Measurements from ENCODE around the gene SLC7A14.
A peak's percentile ranks its signal among the peaks of the same experiment; 100 is the strongest.

SLC7A14 gene

GRCh38 chr3:170534227-170534626 lies 51.6 kb downstream of the SLC7A14 start:
- no peak for DNase-seq (ENCODE audit: low spot score)

GRCh38 chr3:170532573-170532972 lies 53.3 kb downstream of the SLC7A14 start:
- DNase-seq (ENCODE audit: low spot score), result no peak

- DNase-seq (ENCODE audit: low spot score), result no peak
Observed at GRCh38 chr3:170531657-170532335, 54.1 kb downstream of the SLC7A14 start.

- DNase-seq (ENCODE audit: low spot score), result no peak
Observed at GRCh38 chr3:170531054-170531453, 54.8 kb downstream of the SLC7A14 start.

- DNase-seq (ENCODE audit: low spot score), result no peak
Observed at GRCh38 chr3:170529912-170530311, 56.0 kb downstream of the SLC7A14 start.

GRCh38 chr3:170529346-170529745 lies 56.5 kb downstream of the SLC7A14 start:
- DNase-seq (ENCODE audit: low spot score), result no peak

GRCh38 chr3:170528726-170529125 lies 57.1 kb downstream of the SLC7A14 start:
- DNase-seq (ENCODE audit: low spot score), result no peak

GRCh38 chr3:170524073-170524472 lies 61.8 kb downstream of the SLC7A14 start:
- DNase-seq (ENCODE audit: low spot score), result no peak

GRCh38 chr3:170523248-170523647 lies 62.6 kb downstream of the SLC7A14 start:
- DNase-seq (ENCODE audit: low spot score), result no peak

- DNase-seq (ENCODE audit: low spot score), result no peak
Observed at GRCh38 chr3:170522201-170522600, 63.7 kb downstream of the SLC7A14 start.

GRCh38 chr3:170520996-170521395 lies 64.9 kb downstream of the SLC7A14 start:
- no peak for DNase-seq (ENCODE audit: low spot score)

- DNase-seq (ENCODE audit: low spot score), result no peak
Observed at GRCh38 chr3:170517242-170517945, 68.5 kb downstream of the SLC7A14 start.

- DNase-seq (ENCODE audit: low spot score), result no peak
Observed at GRCh38 chr3:170513642-170514041, 72.2 kb downstream of the SLC7A14 start.

GRCh38 chr3:170511371-170511770 lies 74.5 kb downstream of the SLC7A14 start:
- DNase-seq (ENCODE audit: low spot score), result no peak

GRCh38 chr3:170508839-170509238 lies 77.0 kb downstream of the SLC7A14 start:
- DNase-seq (ENCODE audit: low spot score), result no peak

GRCh38 chr3:170508291-170508690 lies 77.6 kb downstream of the SLC7A14 start:
- no peak for DNase-seq (ENCODE audit: low spot score)

- no peak for DNase-seq (ENCODE audit: low spot score)
Observed at GRCh38 chr3:170507063-170507462, 78.8 kb downstream of the SLC7A14 start.

GRCh38 chr3:170506556-170506955 lies 79.3 kb downstream of the SLC7A14 start:
- no peak for DNase-seq (ENCODE audit: low spot score)

- DNase-seq (ENCODE audit: low spot score), result no peak
Observed at GRCh38 chr3:170502297-170502696, 83.6 kb downstream of the SLC7A14 start.

GRCh38 chr3:170500995-170501394 lies 84.9 kb downstream of the SLC7A14 start:
- DNase-seq (ENCODE audit: low spot score), result no peak

GRCh38 chr3:170500462-170500861 lies 85.4 kb downstream of the SLC7A14 start:
- DNase-seq (ENCODE audit: low spot score), result no peak

GRCh38 chr3:170499562-170500156 lies 86.2 kb downstream of the SLC7A14 start:
- peak; percentile 63 for DNase-seq (ENCODE audit: low spot score)

All from NAMALWA (cell line).